Liver (tissue), 9 donors: ENCODE data around the gene GOLGA6B. TPM values are rescaled to one million over a fixed set of nuclear protein-coding genes. Genes with fewer than 3 reads are reported as not detected.
"Not testable (repeated sequence)": the region's sequence is repeated elsewhere in the genome, so short reads cannot be mapped to it uniquely, and the experiment has no call there.

Experiments used
- DNase-seq: peaks from one replicate; pipeline ENCODE4 v3.0.0-alpha.2; 2017; ENCODE audit warnings: low spot score
- H3K27ac ChIP-seq, 2 donors: one replicate each; pipeline ENCODE4 v1.7.0; 2013; ENCODE audit warnings: inconsistent platforms in 2 of 2, low read length in 2 of 2, control low read depth in 1 of 2, low read depth in 1 of 2, mild to moderate bottlenecking in 1 of 2
- H3K27me3 ChIP-seq, 4 donors: one replicate each; pipeline versions ENCODE4 v1.6.1 to v1.7.0; 2013; ENCODE audit warnings: low read length in 3 of 4, inconsistent platforms in 1 of 4, mild to moderate bottlenecking in 1 of 4, moderate library complexity in 1 of 4; ENCODE audit not compliant: control insufficient read depth in 4 of 4, insufficient read depth in 4 of 4
- H3K36me3 ChIP-seq, 4 donors: one replicate each; pipeline versions ENCODE4 v1.6.1 to v1.7.0; 2013; ENCODE audit warnings: low read length in 3 of 4, mild to moderate bottlenecking in 3 of 4, low read depth in 1 of 4, moderate library complexity in 1 of 4; ENCODE audit not compliant: control insufficient read depth in 4 of 4, insufficient read depth in 3 of 4
- H3K4me1 ChIP-seq, 4 donors: one replicate each; pipeline versions ENCODE4 v1.6.1 to v1.7.0; 2013; ENCODE audit warnings: low read length in 3 of 4, mild to moderate bottlenecking in 3 of 4, moderate library complexity in 1 of 4; ENCODE audit not compliant: control insufficient read depth in 4 of 4, insufficient read depth in 4 of 4
- H3K4me3 ChIP-seq, 3 donors: one replicate each; pipeline versions ENCODE4 v1.6.1 to v1.7.0; 2013; ENCODE audit warnings: low read length in 3 of 3, control low read depth in 1 of 3, low read depth in 1 of 3, mild to moderate bottlenecking in 1 of 3
- H3K9ac ChIP-seq, 2 donors: one replicate each; pipeline ENCODE4 v1.7.0; 2013; ENCODE audit warnings: low read length in 2 of 2, mild to moderate bottlenecking in 2 of 2, moderate library complexity in 2 of 2, control low read depth in 1 of 2, low read depth in 1 of 2
- H3K9me3 ChIP-seq, 4 donors: one replicate each; pipeline versions ENCODE4 v1.6.1 to v1.7.0; 2013; ENCODE audit warnings: low read length in 3 of 4; ENCODE audit not compliant: control insufficient read depth in 4 of 4
- WGBS: extraction: QIAGEN DNeasy Blood & Tissue Kit; methylation state at CpG from one replicate; pipeline ENCODE4 v1.1.7; 2013; 5-methylcytosine and 5-hydroxymethylcytosine counted together
- polyA plus RNA-seq, 2 donors: library from polyadenylated mRNA; stranded (reverse) in 1 of 2; unstranded in 1 of 2; fragments of 200-250 nt in 1 of 2; fragments of >200 nt in 1 of 2; fragmentation: Nextera tagmentation in 1 of 2; extraction: Ambion mirVana in 1 of 2; gene quantifications; one replicate each; pipeline versions ENCODE4 v1.2.1 to v1.2.3, GENCODE V29; 2013 to 2015
- total RNA-seq, 2 donors: library from RNA; depleted of rRNA; stranded (reverse); fragments of >200 nt; gene quantifications; one replicate each; pipeline ENCODE4 v1.2.3, GENCODE V29; 2014
- donor health status: healthy.
- donor health status: healthy.
- donor health status: healthy.
- donor health status: healthy.
- donor health status: healthy.

Gene GOLGA6B
- total and polyA plus RNA-seq, 4 donors, result 0.03 to 1.0 (median 0.05) TPM; not detected in 1

DNA sequence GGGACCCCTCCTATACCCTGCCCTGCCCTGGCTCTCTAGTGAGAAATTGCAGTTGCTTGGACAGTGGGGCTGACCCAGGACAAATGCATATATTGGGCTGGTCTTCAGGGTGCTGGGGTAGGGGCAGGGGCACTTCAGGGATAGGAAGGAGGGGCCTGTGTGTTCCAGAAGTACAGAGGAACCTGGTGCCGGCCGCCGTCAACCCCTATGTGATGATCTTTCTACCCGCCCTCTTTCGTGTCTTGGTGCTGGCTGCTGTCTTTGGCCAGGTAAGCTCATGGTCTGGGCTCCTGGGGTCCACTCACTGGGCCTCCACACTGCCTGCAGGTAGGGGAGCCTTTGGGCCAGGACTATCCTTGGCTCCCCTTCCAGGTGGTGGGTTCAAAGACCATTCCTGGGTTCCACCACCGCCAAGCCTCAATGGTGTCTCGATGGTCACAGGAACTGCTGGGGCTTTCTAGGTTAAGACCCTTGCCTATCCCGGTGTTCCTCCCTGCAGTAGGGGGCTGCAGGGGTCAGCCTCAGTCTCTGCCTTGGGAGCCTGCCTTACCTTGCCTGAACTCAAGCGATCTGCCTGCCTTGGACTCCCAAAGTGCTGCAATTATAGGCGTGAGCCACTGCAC is 5.8 kb upstream of the GOLGA6B start:
- H3K4me3 ChIP-seq, H3K27ac ChIP-seq, H3K36me3 ChIP-seq, DNase-seq, H3K27me3 ChIP-seq, H3K9ac ChIP-seq, H3K4me1 ChIP-seq, H3K9me3 ChIP-seq: not testable (repeated sequence)
- WGBS, result 91% methylated on average over 8 of the region's 10 CpGs

DNA sequence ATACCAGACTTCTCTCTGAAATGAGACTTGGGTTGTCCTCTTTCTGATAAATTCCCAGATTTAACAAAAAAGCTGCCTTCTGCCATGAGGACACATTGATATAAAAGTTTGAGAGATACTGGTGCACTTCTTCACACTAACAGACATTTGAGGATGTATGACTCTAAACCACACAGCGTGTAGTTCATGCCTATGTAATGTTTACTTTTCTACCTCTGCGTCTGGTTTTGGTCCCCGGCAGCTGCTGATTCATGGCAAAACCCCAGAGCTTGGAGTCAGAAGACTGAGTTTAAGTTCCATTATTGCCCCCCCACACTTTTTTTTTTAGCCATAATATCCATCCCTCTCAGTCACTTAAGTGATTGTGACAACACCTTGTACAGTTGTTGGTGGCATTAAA is 1.5 kb downstream of the GOLGA6B start:
- H3K4me3 ChIP-seq, H3K27me3 ChIP-seq, H3K9me3 ChIP-seq, H3K9ac ChIP-seq, H3K4me1 ChIP-seq, H3K27ac ChIP-seq, DNase-seq, H3K36me3 ChIP-seq: not testable (repeated sequence)
- WGBS, result no CpG with 5 or more reads among the region's 3 CpGs

DNA sequence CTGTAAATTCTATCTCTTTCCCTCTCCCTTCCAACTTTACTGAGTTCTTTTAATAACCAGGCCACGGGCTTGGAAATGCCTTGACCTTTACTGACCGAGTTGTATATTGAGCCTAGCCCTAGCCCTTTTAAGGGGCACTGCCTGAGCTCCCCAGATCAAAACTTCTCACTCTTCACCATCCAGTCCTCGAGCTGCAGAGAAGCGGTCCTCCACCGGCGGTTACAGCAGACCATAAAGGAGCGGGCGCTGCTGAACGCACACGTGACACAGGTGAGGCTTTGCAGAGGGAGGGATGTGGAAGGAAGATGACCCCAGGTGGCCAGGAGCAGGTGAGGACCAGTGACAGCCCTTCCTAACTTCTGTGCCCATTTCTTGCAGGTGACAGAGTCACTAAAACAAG is 6.6 kb downstream of the GOLGA6B start:
- not testable (repeated sequence) for H3K9me3 ChIP-seq, H3K4me3 ChIP-seq, H3K27me3 ChIP-seq, H3K36me3 ChIP-seq, H3K27ac ChIP-seq, H3K9ac ChIP-seq, H3K4me1 ChIP-seq, DNase-seq
- 84% methylated on average over 8 of the region's 10 CpGs for WGBS

DNA sequence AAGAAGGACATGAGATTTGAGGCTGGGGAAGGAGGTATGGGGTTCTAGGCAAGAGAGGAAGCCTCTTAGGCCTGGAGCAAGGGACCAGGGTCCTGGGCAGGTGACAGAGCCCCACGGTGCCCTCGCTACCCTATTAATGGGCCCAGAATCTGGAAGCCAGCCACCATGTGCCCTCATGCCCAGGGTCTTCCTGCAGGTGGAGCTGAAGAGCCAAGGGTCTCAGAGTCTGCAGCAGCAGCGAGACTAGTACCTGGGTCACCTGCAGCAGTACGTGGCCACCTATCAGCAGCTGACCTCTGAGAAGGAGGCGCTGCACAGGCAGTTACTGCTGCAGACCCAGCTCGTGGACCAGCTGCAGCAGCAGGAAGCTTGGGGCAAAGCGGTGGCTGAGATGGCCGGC is 9.4 kb downstream of the GOLGA6B start:
- not testable (repeated sequence) for H3K36me3 ChIP-seq, H3K4me3 ChIP-seq, H3K9me3 ChIP-seq, H3K27me3 ChIP-seq, DNase-seq, H3K9ac ChIP-seq, H3K4me1 ChIP-seq, H3K27ac ChIP-seq
- WGBS, result 84% methylated on average over 4 of the region's 8 CpGs

DNA sequence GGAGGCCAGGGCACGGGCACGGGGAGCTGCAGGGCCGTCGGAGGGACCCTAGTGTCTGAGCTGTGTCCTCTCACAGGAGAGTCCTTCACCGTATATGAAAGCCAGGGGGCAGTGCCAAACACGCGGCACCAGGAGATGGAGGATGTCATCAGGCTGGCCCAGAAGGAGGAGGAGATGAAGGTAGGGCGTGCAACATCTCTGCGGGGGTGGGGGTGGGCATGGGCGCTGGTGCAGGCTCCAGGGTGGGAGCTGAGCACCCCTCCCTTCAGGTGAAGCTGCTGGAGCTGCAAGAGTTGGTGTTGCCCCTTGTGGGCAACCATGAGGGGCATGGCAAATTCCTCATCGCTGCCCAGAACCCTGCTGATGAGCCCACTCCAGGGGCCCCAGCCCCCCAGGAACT is 11.2 kb downstream of the GOLGA6B start:
- not testable (repeated sequence) for H3K36me3 ChIP-seq, H3K4me3 ChIP-seq, H3K27ac ChIP-seq, H3K4me1 ChIP-seq, H3K9ac ChIP-seq, H3K27me3 ChIP-seq, DNase-seq, H3K9me3 ChIP-seq
- 81% methylated on average over 5 of the region's 11 CpGs for WGBS

DNA sequence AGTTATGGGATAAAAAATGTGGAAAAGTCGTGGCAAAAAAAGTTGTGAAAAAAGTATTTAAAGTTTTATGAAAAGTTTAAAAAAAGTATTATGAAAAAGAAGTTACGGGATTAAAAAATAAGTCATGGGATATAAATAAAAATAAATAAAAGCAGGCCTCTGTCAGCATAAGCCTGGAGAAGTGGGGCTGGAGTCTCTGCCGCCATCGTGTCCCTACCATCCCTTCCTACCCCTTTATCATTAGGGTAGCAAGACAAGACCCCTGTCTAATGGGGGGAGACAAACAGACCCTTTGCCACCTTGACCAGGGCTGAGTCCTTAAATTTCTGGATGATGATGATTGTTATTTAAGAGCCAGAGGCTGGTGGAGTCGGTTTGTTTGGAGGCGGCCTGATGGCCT is 15.3 kb downstream of the GOLGA6B start:
- H3K4me3 ChIP-seq, H3K36me3 ChIP-seq, H3K4me1 ChIP-seq, H3K27ac ChIP-seq, H3K27me3 ChIP-seq, DNase-seq, H3K9me3 ChIP-seq, H3K9ac ChIP-seq: not testable (repeated sequence)
- WGBS, result 98% methylated on average over 5 of the region's 6 CpGs
